ENCODE measurements around the gene ST8SIA4. TPM values are rescaled to one million over a fixed set of nuclear protein-coding genes. Genes with fewer than 3 reads are reported as not detected.

Gene ST8SIA4
- total and polyA plus RNA-seq, 11 donors: 0.87 to 17.7 (median 4.3) TPM

DNA sequence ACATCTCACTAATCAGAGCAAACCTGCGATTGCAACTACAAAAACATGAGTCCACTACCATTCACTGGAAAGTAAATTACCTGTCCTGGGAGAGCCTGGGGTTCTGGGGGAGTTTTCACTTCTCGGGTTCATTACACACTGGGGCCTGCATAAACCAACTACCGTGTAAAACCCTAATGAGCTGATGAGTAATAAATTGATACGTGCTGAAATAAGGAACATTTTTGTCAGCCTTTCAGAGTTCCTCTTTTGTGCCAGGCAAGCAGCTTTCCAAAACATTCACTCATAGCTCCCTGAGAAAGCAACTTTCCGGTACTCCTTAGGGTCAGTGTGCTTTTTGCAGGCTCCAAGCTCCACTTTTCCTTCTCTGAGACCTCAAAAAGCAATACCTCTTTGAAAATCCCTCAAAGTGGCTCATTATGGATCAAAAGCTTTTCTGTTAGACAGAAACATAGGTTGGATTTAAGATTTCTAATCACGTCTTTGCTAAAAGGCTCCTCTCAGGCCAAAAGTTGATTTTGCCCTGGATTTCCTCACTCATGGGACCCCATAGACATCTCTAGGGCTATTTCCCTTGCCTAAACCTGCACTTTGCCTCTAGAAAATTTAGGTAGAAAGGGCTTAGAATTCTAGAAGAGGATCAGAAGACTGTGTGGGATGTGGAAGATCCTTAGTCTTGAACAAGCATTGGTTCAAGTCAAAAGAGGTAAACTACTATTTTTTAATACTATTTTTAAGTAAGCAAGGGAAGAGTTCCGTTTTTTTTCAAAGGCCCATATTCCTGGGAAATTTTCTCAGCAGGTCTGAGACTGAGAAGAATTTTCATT is 74.8 kb downstream of the ST8SIA4 start:
- Histone ChIP-seq H3K4me1 (peaks cover 0 to 51% (median 13%) of the 10 kb centered on the region in 12 donors), H3K27ac (peak overlapping the region in 11 of 12 donors; percentile 19 to 90 (median 46)), H3K4me3 (no peak overlapping the region), H3K36me3 (no peaks in the 10 kb centered on the region), H3K9me3 (no peaks in the 10 kb centered on the region), H3K27me3 (no peaks in the 10 kb centered on the region)
- TF ChIP-seq POLR2A (IDR thresholded peaks at IDR 0.05) (no peak), CTCF (IDR thresholded peaks at IDR 0.05) (no peak)
- intact Hi-C loops (cut with DNase I): loop anchor here in 1 of 10 donors (5.0 kb wide), 1 partner anchor 74 kb away; the partner anchor contains the start of gene ST8SIA4
- DNase-seq: no peak
- 45 to 57% (median 51%) methylated on average over 7 of the region's 7 CpGs for WGBS, 4 donors
- ATAC-seq: peak in 3 of 4 donors; percentile 28 to 59 (median 56)

- Histone ChIP-seq H3K9me3 (no peaks in the 10 kb centered on the region), H3K27ac (peak overlapping the region in 7 of 12 donors; percentile 6 to 90 (median 54)), H3K27me3 (no peaks in the 10 kb centered on the region), H3K4me1 (peaks cover 0 to 51% (median 13%) of the 10 kb centered on the region in 12 donors), H3K36me3 (no peaks in the 10 kb centered on the region), H3K4me3 (no peak overlapping the region)
- intact Hi-C loops (cut with DNase I): loop anchor here in 1 of 10 donors (5.0 kb wide), 1 partner anchor 75 kb away; the partner anchor contains the start of gene ST8SIA4
- peak; percentile 47 to 72 (median 61) for ATAC-seq
- TF ChIP-seq CTCF (IDR thresholded peaks at IDR 0.05) (no peak), POLR2A (IDR thresholded peaks at IDR 0.05) (no peak)
- 8 to 15% (median 9%) methylated on average over 2 of the region's 2 CpGs for WGBS, 4 donors
- DNase-seq: peak in 2 of 5 donors; percentile 12 to 43
These were observed 75.6 kb downstream of the ST8SIA4 start for GRCh38 chr5:100827481-100827889.

DNA sequence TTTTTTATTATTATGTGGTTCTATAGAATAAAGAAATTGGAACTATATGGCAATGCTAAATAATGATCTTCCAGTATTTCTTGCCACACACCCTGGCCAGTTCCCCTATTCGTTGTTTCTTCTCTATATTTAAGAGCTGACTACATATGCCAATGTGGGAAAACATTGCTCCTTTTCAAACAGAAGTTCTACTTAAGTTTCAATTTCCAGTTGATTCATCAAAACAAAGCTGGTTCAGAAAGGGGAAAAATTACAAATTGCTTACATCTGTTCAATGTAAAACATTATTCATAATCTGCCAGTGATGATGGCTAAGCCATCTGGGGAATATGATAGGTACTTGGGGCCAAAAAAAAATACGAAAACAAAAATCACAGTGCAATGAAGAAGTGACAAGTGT is 76.9 kb downstream of the ST8SIA4 start:
- H3K4me1 ChIP-seq: peaks cover 0 to 51% (median 13%) of the 10 kb centered on the region in 12 donors
- DNase-seq (no peak), ATAC-seq (peak in 1 of 4 donors; percentile 34)
- peak overlapping the region in 2 of 12 donors; percentile 2 to 90 for H3K27ac ChIP-seq
- H3K4me3 ChIP-seq: no peak overlapping the region
- no peaks in the 10 kb centered on the region for H3K36me3 ChIP-seq
- TF ChIP-seq CTCF (IDR thresholded peaks at IDR 0.05) (no peak), POLR2A (IDR thresholded peaks at IDR 0.05) (no peak)
- intact Hi-C loops (cut with DNase I): loop anchor here in 1 of 10 donors (5.0 kb wide), 1 partner anchor 76 kb away; the partner anchor contains the start of gene ST8SIA4
- no peaks in the 10 kb centered on the region for H3K27me3 ChIP-seq
- no peaks in the 10 kb centered on the region for H3K9me3 ChIP-seq
- WGBS, 4 donors: 58 to 73% (median 64%) methylated on average over 2 of the region's 2 CpGs

- TF ChIP-seq CTCF (IDR thresholded peaks at IDR 0.05) (no peak), POLR2A (IDR thresholded peaks at IDR 0.05) (no peak)
- Histone ChIP-seq H3K4me3 (no peak overlapping the region), H3K4me1 (peaks cover 0 to 57% (median 13%) of the 10 kb centered on the region in 12 donors), H3K27me3 (no peaks in the 10 kb centered on the region), H3K36me3 (no peaks in the 10 kb centered on the region), H3K9me3 (no peaks in the 10 kb centered on the region), H3K27ac (no peak overlapping the region)
- intact Hi-C loops (cut with DNase I): loop anchor here in 1 of 10 donors (5.0 kb wide), 1 partner anchor 78 kb away; the partner anchor contains the start of gene ST8SIA4
- ATAC-seq (no peak), DNase-seq (no peak)
These were observed 78.4 kb downstream of the ST8SIA4 start for GRCh38 chr5:100824635-100825034.

All from heart left ventricle (tissue), 16 donors.